Loucy (cell line): ENCODE results near the gene MYRIP.
A peak's percentile ranks its signal among the peaks of the same experiment; 100 is the strongest.

Experiments
- H2AFZ ChIP-seq: fragments of 200-600 bp; sonication (generic); 2 replicates; pipeline ENCODE4 v1.6.0; 2016; ENCODE audit warnings: antibody characterized with exemption, mild to moderate bottlenecking, low read length, moderate library complexity
- H3F3A ChIP-seq: fragments of 200-600 bp; 2 replicates; pipeline ENCODE4 v1.6.0; 2016; ENCODE audit warnings: antibody characterized with exemption, low read depth, mild to moderate bottlenecking
- H3K27me3 ChIP-seq: fragments of 200-600 bp; sonication (generic); 2 replicates; pipeline ENCODE4 v1.6.1; 2014; ENCODE audit warnings: low read length, mild to moderate bottlenecking; ENCODE audit not compliant: insufficient read depth, poor library complexity, severe bottlenecking
- H3K36me3 ChIP-seq: fragments of 200-600 bp; sonication (generic); 2 replicates; pipeline ENCODE4 v1.6.1; 2016; ENCODE audit warnings: low read length; ENCODE audit not compliant: insufficient read depth
- H3K4me1 ChIP-seq: fragments of 200-600 bp; sonication (generic); 2 replicates; pipeline ENCODE4 v1.5.1; 2014; ENCODE audit warnings: low read length, mild to moderate bottlenecking; ENCODE audit not compliant: insufficient read depth, poor library complexity, severe bottlenecking
- H3K4me2 ChIP-seq: fragments of 200-600 bp; sonication (generic); 2 replicates; pipeline ENCODE4 v1.6.0; 2014; ENCODE audit warnings: antibody characterized with exemption, low read length, low read depth, mild to moderate bottlenecking; ENCODE audit not compliant: poor library complexity, severe bottlenecking
- H3K4me3 ChIP-seq: fragments of 200-600 bp; sonication (generic); 2 replicates; pipeline ENCODE4 v1.5.1; 2014; ENCODE audit warnings: low read length, mild to moderate bottlenecking, mixed read lengths; ENCODE audit not compliant: poor library complexity, severe bottlenecking
- H3K79me2 ChIP-seq: fragments of 200-600 bp; sonication (generic); 2 replicates; pipeline ENCODE4 v1.6.1; 2014; ENCODE audit warnings: low read length; ENCODE audit not compliant: insufficient read depth
- H3K9ac ChIP-seq: fragments of 200-600 bp; sonication (generic); 2 replicates; pipeline ENCODE4 v1.6.0; 2014; ENCODE audit warnings: mild to moderate bottlenecking, low read depth, low read length, moderate library complexity; ENCODE audit not compliant: poor library complexity, severe bottlenecking
- H3K9me2 ChIP-seq: fragments of 200-600 bp; sonication (generic); replicated peaks from 2 replicates; pipeline ENCODE4 v1.6.1; 2016; ENCODE audit warnings: low read depth, low read length, mixed read lengths
- H3K9me3 ChIP-seq: fragments of 200-600 bp; sonication (generic); 2 replicates; pipeline ENCODE4 v1.6.1; 2014; ENCODE audit warnings: mild to moderate bottlenecking, antibody characterized with exemption, low read length, low read depth; ENCODE audit not compliant: insufficient read depth
- H4K20me1 ChIP-seq: fragments of 200-600 bp; sonication (generic); 2 replicates; pipeline ENCODE4 v1.6.0; 2014; ENCODE audit warnings: antibody characterized with exemption, low read length, mild to moderate bottlenecking; ENCODE audit not compliant: insufficient read depth, poor library complexity, severe bottlenecking
- EZH2phosphoT487 ChIP-seq: fragments of 200-600 bp; IDR thresholded peaks from 2 replicates; pipeline ENCODE4 v1.6.1; 2018; ENCODE audit warnings: antibody characterized with exemption, mild to moderate bottlenecking, moderate library complexity, borderline replicate concordance
- TF ChIP-seq, protein P1 (sequence below): fragments of 200-600 bp; sonication (generic); conservative IDR thresholded peaks from 2 replicates; pipeline ENCODE4 v1.5.1; 2014; ENCODE audit warnings: mild to moderate bottlenecking, antibody characterized with exemption, low read length

MYRIP gene

GRCh38 chr3:39843440-39843839, 34.0 kb downstream of the MYRIP start:
- TF ChIP-seq, protein P1, sequence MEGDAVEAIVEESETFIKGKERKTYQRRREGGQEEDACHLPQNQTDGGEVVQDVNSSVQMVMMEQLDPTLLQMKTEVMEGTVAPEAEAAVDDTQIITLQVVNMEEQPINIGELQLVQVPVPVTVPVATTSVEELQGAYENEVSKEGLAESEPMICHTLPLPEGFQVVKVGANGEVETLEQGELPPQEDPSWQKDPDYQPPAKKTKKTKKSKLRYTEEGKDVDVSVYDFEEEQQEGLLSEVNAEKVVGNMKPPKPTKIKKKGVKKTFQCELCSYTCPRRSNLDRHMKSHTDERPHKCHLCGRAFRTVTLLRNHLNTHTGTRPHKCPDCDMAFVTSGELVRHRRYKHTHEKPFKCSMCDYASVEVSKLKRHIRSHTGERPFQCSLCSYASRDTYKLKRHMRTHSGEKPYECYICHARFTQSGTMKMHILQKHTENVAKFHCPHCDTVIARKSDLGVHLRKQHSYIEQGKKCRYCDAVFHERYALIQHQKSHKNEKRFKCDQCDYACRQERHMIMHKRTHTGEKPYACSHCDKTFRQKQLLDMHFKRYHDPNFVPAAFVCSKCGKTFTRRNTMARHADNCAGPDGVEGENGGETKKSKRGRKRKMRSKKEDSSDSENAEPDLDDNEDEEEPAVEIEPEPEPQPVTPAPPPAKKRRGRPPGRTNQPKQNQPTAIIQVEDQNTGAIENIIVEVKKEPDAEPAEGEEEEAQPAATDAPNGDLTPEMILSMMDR = no peak
- no peak for TF ChIP-seq EZH2phosphoT487
- Histone ChIP-seq H3K9me3 (no peaks in the 10 kb centered on the region), H3K27me3 (no peaks in the 10 kb centered on the region), H3K9me2 (no peaks in the 10 kb centered on the region), H3K9ac (no peak overlapping the region), H2AFZ (no peak overlapping the region), H3K4me1 (no peaks in the 10 kb centered on the region), H3K4me3 (no peak overlapping the region), H3K36me3 (no peaks in the 10 kb centered on the region), H3F3A (no peaks in the 10 kb centered on the region), H3K79me2 (no peaks in the 10 kb centered on the region), H4K20me1 (no peaks in the 10 kb centered on the region), H3K4me2 (no peak overlapping the region)

DNA sequence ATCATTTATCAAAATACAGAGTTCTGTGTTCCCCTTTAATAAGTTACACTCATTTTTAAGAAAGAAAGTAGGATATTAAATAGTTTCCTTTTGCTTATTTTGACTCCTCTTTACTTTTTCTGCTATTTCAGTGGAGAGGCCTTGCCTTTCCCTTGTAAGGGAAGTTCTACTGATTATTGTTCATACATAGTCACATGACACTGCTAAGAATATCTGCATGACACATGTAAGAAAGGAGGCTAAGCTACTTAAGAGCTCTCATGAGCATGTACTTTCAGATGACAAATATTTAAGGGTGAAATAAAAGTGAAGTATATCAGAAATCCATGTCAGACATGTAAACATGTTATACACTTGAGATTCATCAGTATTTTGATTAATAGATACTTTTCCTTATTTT, 39.0 kb downstream of the MYRIP start:
- Histone ChIP-seq H3K27me3 (no peaks in the 10 kb centered on the region), H3K9me3 (no peaks in the 10 kb centered on the region), H3K4me1 (no peaks in the 10 kb centered on the region), H3K79me2 (no peaks in the 10 kb centered on the region), H3K36me3 (no peaks in the 10 kb centered on the region), H3K9me2 (no peaks in the 10 kb centered on the region), H3F3A (no peaks in the 10 kb centered on the region), H4K20me1 (no peaks in the 10 kb centered on the region), H3K4me2 (no peak overlapping the region), H2AFZ (no peak overlapping the region), H3K4me3 (no peak overlapping the region), H3K9ac (no peak overlapping the region)
- TF ChIP-seq EZH2phosphoT487 = no peak
- TF ChIP-seq, protein P1 = no peak

GRCh38 chr3:39849992-39850715, 40.7 kb downstream of the MYRIP start:
- H3K4me3 ChIP-seq = no peak overlapping the region
- H3F3A ChIP-seq = no peaks in the 10 kb centered on the region
- H3K9me2 ChIP-seq = no peaks in the 10 kb centered on the region
- H2AFZ ChIP-seq = peak overlapping the region; percentile 70
- no peak overlapping the region for H3K9ac ChIP-seq
- TF ChIP-seq, protein P1 = no peak
- no peak for TF ChIP-seq EZH2phosphoT487
- H3K79me2 ChIP-seq = no peaks in the 10 kb centered on the region
- no peaks in the 10 kb centered on the region for H3K27me3 ChIP-seq
- no peaks in the 10 kb centered on the region for H3K4me1 ChIP-seq
- H4K20me1 ChIP-seq = no peaks in the 10 kb centered on the region
- H3K4me2 ChIP-seq = no peak overlapping the region
- H3K9me3 ChIP-seq = no peaks in the 10 kb centered on the region
- H3K36me3 ChIP-seq = no peaks in the 10 kb centered on the region
